Esophagus (tissue), 2 donors: ENCODE results near the gene NOTCH2NLA. TPM values are rescaled to one million over a fixed set of nuclear protein-coding genes. Genes with fewer than 3 reads are reported as not detected.
"Not testable (repeated sequence)": the region's sequence is repeated elsewhere in the genome, so short reads cannot be mapped to it uniquely, and the experiment has no call there.

Experiments used
- H3K27ac ChIP-seq, 2 donors: one replicate each; pipeline ENCODE4 v1.5.1; 2013; ENCODE audit warnings: low read depth in 2 of 2, mild to moderate bottlenecking in 2 of 2, inconsistent platforms in 1 of 2, low read length in 1 of 2, moderate library complexity in 1 of 2
- H3K27me3 ChIP-seq, 2 donors: one replicate each; pipeline ENCODE4 v1.6.1; 2013; ENCODE audit warnings: low read length in 2 of 2, control low read depth in 1 of 2, mild to moderate bottlenecking in 1 of 2; ENCODE audit not compliant: insufficient read depth in 2 of 2, control insufficient read depth in 1 of 2
- H3K36me3 ChIP-seq, 2 donors: one replicate each; pipeline ENCODE4 v1.6.1; 2013; ENCODE audit warnings: low read length in 1 of 2; ENCODE audit not compliant: control insufficient read depth in 2 of 2, insufficient read depth in 2 of 2
- H3K4me1 ChIP-seq, 2 donors: one replicate each; pipeline ENCODE4 v1.6.1; 2013; ENCODE audit warnings: low read length in 1 of 2; ENCODE audit not compliant: control insufficient read depth in 2 of 2, insufficient read depth in 2 of 2
- H3K4me3 ChIP-seq, 2 donors: one replicate each; pipeline ENCODE4 v1.5.1; 2013; ENCODE audit warnings: low read length in 2 of 2, mild to moderate bottlenecking in 2 of 2, low read depth in 1 of 2, moderate library complexity in 1 of 2
- H3K9me3 ChIP-seq, 2 donors: one replicate each; pipeline ENCODE4 v1.6.1; 2013; ENCODE audit warnings: mild to moderate bottlenecking in 2 of 2, low read depth in 1 of 2, low read length in 1 of 2, moderate library complexity in 1 of 2; ENCODE audit not compliant: control insufficient read depth in 2 of 2, insufficient read depth in 1 of 2
- WGBS, 2 donors: extraction: QIAGEN DNeasy Blood & Tissue Kit; methylation state at CpG; one replicate each; pipeline ENCODE4 v1.1.7; 2013; 5-methylcytosine and 5-hydroxymethylcytosine counted together
- polyA plus RNA-seq, 2 donors: library from polyadenylated mRNA; stranded (reverse); fragments of 200-250 nt; gene quantifications; one replicate each; pipeline ENCODE4 v1.2.3, GENCODE V29; 2013
- donor health status: healthy with polysubstance abuse.
- donor health status: Bipolar disorder and iron deficiency.

The NOTCH2NLA gene
- polyA plus RNA-seq, 2 donors = 19.0 to 25.2 TPM

DNA sequence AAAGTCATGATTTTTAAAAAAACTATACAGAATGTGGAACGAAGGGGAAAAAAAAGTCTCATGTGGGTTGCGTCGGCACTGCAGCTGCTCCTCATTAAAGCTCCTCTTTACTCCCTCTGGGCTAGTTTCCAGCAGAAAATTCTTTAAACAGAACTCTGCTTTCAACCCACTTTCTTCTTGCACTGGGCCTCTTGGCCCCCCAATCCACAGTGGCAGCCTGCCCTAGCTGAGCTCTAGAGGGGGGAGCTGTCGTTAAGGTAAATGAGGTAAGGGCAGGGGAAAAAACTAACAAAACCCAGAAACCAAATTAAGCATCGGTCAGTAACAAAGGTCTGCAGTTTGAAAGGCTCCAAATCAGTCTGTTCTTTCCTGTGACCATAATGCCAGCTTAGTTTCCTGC lies 54.3 kb downstream of the NOTCH2NLA start:
- H3K27ac ChIP-seq = peak overlapping the region in 1 of 2 donors; percentile 7
- 9 to 17% methylated on average over 1 of the region's 5 CpGs for WGBS, 2 donors
- not testable (repeated sequence) for H3K4me1 ChIP-seq, H3K36me3 ChIP-seq, H3K4me3 ChIP-seq, H3K27me3 ChIP-seq, H3K9me3 ChIP-seq

DNA sequence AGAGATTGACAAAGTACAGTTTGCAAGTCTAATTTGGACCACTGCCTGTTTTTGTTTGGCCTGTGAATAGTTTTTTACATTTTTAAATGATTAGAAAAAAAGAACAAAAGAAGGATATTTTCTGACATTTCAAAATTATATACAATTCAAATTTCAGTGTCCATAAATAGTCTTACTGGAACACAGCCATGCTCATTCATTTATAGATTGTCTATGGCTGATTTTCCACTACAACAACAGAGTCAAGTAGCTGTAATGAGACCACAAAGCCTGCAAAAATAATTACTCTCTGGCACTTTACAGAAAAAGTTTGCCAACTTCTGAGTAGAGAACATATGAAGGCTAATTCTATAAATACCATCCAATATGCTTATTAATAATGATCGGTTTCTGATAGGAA lies 61.1 kb downstream of the NOTCH2NLA start:
- no CpG with 5 or more reads among the region's 1 CpG for WGBS, 2 donors
- not testable (repeated sequence) for H3K9me3 ChIP-seq, H3K4me3 ChIP-seq, H3K4me1 ChIP-seq, H3K36me3 ChIP-seq, H3K27ac ChIP-seq, H3K27me3 ChIP-seq

GRCh38 chr1:146167273-146167672 lies 61.5 kb downstream of the NOTCH2NLA start:
- H3K27ac ChIP-seq, H3K36me3 ChIP-seq, H3K9me3 ChIP-seq, H3K4me3 ChIP-seq, H3K27me3 ChIP-seq, H3K4me1 ChIP-seq: not testable (repeated sequence)
- no CpG with 5 or more reads among the region's 1 CpG for WGBS, 2 donors

GRCh38 chr1:146144465-146144864 lies 84.4 kb downstream of the NOTCH2NLA start, which contains the start of gene NBPF10:
Gene NBPF10, minus strand, starts transcription at chr1:146144804. Its CDS starts 35 bp downstream, at chr1:146144769.
- not testable (repeated sequence) for H3K4me3 ChIP-seq, H3K9me3 ChIP-seq, H3K27ac ChIP-seq, H3K27me3 ChIP-seq, H3K4me1 ChIP-seq, H3K36me3 ChIP-seq
- no CpG with 5 or more reads among the region's 7 CpGs for WGBS, 2 donors

Other genes starting within 250 kb of the NOTCH2NLA start
- gene TXNIP, start 232.4 kb downstream of the NOTCH2NLA start, polyA plus RNA-seq = 100 to 1,000 TPM in 1 of 2 donors, 10 to 100 TPM in 1; 77.5 to 235 TPM
- gene HJV, start 207.3 kb downstream of the NOTCH2NLA start, polyA plus RNA-seq = not detected
- under 1 TPM; 0.73 to 0.83 TPM for gene NBPF10, start 84.2 kb downstream of the NOTCH2NLA start, polyA plus RNA-seq